Activated T-helper 9 cell treated with anti-CD3 and anti-CD28 coated beads, Interleukin-2, amount 50 U/mL, for 16 hours (primary cell): ENCODE results near the gene USP9Y.
"Not testable (repeated sequence)": the region's sequence is repeated elsewhere in the genome, so short reads cannot be mapped to it uniquely, and the experiment has no call there.

Experiments used
- DNase-seq: peaks from one replicate; pipeline ENCODE4 v3.0.0-alpha.2; 2020; ENCODE audit warnings: low read depth

USP9Y gene, protein sequence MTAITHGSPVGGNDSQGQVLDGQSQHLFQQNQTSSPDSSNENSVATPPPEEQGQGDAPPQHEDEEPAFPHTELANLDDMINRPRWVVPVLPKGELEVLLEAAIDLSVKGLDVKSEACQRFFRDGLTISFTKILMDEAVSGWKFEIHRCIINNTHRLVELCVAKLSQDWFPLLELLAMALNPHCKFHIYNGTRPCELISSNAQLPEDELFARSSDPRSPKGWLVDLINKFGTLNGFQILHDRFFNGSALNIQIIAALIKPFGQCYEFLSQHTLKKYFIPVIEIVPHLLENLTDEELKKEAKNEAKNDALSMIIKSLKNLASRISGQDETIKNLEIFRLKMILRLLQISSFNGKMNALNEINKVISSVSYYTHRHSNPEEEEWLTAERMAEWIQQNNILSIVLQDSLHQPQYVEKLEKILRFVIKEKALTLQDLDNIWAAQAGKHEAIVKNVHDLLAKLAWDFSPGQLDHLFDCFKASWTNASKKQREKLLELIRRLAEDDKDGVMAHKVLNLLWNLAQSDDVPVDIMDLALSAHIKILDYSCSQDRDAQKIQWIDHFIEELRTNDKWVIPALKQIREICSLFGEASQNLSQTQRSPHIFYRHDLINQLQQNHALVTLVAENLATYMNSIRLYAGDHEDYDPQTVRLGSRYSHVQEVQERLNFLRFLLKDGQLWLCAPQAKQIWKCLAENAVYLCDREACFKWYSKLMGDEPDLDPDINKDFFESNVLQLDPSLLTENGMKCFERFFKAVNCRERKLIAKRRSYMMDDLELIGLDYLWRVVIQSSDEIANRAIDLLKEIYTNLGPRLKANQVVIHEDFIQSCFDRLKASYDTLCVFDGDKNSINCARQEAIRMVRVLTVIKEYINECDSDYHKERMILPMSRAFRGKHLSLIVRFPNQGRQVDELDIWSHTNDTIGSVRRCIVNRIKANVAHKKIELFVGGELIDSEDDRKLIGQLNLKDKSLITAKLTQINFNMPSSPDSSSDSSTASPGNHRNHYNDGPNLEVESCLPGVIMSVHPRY (N-terminal part only)

GRCh38 chrY:12701181-12701695, at the start of gene USP9Y:
TSS of gene USP9Y (plus strand) at chrY:12701231. CDS start at chrY:12709448, 8,217 bp downstream.
- no peak for DNase-seq

GRCh38 chrY:12651621-12652036, 49.4 kb upstream of the USP9Y start:
- no peak for DNase-seq

GRCh38 chrY:12661745-12662681, 39.0 kb upstream of the USP9Y start:
- no peak for DNase-seq

DNA sequence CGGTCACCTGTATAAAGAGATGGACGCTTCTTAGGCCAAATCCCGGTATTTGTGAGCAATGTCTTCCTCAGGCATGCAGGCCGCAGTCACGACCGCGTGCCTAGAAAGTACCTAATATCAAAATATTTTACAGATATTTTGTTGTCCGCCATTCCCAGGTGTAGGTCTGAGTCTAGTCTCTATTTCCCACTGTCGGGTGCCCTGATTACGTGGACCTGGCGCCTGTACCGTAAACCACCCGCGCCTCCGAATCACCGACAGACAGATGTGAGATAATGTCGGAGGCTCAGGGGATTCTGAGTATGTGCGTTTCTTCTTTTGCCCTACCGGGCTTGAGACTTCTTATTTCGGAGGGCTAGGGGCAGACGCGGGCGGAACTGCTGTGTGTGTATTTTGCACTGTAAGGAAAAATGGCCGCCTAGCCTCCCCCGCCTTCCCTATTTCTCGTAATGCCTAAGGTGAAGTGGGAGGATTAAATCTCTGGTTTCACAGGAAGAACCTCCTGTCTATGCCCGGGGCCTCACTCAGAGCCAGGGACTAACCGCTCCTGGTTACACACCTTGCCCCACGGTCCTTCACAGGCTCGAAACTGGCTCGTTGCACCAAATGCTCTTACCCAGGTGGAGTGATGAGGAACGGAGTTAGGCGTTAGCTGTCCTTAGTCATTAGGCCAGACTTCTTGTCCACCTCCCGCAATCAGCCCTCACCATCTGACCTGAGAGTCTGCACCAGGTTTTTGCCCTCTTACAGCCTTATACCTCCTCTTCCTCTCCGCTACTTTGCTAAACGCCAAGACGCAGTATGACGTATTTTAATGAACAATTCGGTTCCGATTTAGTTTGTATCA, 38.1 kb upstream of the USP9Y start:
- DNase-seq, result no peak

- not testable (repeated sequence) for DNase-seq
Observed at GRCh38 chrY:12663845-12664244, 37.2 kb upstream of the USP9Y start.

GRCh38 chrY:12678111-12678510, 22.9 kb upstream of the USP9Y start:
- DNase-seq, result no peak

GRCh38 chrY:12681535-12681934, 19.5 kb upstream of the USP9Y start:
- DNase-seq, result no peak

- no peak for DNase-seq
Observed at GRCh38 chrY:12688337-12688736, 12.7 kb upstream of the USP9Y start.

DNA sequence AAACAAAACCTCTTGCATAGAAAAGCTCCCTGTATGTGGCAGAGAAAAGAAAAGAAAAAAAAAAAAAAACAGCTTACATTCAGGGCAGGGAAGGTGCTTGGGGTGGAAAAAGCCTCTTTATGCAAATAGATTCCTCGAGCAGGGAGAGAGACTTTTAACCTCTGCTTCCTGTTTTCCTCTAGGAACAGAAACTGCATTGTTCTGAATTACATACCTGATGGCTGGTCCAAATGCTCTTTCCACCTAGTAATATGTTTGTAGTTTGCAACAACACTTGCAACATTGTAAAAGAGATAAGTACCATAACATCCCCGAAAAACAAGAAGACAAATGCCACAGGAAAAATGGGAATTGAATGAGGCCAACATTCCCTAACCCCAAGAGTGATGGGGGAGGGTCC, 944 bp upstream of the USP9Y start:
- DNase-seq, result no peak

DNA sequence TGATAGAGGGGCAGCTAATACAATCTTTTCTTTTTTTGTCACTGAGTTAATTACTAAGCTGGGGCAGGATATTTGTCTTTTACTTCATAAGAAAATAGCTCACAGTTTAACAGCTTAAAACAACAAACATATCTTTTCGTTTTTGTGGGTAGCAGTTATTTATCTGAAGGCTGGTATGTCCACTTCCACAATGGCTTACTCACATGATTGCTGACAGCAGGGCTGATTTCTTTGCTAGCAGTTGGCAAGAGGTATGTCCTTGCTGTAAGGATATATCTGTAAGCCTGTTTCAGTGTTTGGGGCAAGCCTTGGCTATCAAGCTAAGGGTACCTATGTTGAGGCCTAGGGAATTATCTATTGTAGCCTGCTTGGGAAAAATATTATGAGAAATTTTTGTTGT, 1.1 kb downstream of the USP9Y start:
- DNase-seq, result no peak

DNA sequence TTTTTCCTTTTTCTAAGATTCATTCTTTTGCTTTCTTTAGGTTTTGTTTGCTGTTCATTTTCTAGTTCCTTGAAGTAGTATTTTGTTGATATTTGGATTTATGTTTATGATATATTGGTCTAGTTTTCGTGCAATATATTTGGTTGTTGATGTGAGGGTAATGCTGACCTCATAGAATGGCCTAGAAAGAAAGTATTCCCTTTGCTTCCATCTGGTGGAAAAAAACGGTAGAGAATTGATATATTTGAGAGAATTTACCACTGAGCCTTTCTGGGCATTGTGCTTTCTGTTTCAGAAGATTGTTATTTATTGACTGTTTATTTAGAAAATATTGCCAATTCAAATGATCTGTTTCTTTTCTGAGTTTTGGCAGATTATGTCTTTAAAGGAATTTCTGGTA, 9.4 kb downstream of the USP9Y start:
- DNase-seq, result no peak

GRCh38 chrY:12715376-12715775, 14.3 kb downstream of the USP9Y start:
- DNase-seq, result no peak

DNA sequence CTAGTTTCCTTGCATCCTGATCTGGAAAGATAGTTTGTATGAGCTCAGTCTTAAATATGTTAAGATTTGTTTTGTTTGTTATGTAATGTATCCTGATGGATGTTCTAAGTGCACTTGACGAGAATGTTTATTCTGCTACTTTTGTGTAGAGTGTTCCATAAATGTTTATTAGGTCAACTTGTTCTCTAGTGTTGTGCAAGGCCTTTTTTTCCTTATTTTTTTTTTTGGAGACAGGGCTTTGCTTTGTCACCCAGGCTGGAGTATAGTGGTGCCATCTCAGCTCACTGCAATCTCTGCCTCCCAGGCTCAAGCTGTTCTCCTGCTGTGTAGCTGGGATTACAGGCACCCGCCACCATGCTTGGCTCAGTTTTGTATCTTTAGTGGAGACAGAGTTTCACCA, 28.7 kb downstream of the USP9Y start:
- no peak for DNase-seq

GRCh38 chrY:12733625-12734024, 32.6 kb downstream of the USP9Y start:
- DNase-seq, result no peak

- DNase-seq, result no peak
Observed at GRCh38 chrY:12734051-12734450, 33.0 kb downstream of the USP9Y start.

- no peak for DNase-seq
Observed at GRCh38 chrY:12741414-12741813, 40.4 kb downstream of the USP9Y start.

DNA sequence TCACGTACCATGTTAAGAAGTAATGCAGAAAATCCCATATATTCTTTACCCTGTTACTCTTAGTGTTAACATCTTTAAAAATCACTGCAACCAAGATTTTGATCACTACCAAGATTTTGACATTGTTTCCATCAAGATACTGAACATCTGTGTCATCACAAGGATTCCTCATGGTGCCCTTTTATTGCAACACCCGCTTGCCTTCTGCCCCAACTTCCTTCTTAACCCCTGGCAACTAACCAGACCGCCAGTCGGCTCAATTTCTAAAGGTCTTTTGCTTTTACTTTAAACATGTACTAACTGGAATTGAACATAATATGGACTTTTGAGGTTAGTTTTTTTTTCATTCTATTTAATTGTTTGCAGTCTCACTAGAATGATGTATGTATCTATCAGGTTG, 41.7 kb downstream of the USP9Y start:
- no peak for DNase-seq

DNA sequence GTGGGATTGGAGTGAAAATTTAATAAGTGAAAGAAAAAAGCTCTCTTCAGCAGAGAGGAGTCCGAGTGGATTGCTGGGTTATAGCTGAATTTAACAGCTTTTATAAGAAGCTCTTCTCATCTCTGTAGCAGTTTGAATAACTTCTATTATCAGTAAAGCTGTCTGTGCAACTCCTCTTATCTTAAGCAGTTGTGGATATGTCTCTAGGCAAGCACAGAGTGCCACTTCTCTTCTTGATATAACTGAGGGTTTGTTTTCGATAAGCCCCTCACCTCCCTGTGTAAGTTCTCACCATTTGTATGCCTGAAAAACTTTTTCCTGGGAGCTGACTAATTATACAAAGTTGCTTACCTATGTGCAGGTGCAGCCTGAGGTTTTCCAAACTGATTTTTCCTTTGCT, 43.1 kb downstream of the USP9Y start:
- no peak for DNase-seq

DNA sequence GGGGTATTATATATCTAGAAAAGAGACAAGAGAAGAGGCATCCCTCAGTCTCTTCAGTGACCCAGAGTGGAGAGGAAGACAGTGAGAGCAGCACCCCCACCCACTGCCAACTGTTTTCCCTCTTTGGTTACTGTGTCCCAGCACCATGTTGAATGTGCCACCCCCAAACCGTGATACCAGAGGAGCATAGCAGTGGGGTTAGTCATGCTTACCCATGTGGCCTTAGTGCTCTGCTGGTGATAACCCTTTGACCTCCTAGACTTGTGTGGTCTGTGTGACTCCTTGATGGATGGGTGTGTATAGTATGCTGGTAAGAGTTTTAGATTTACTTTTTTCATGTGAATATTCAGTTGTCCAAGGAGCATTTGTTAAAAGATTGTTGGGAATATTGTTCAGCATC, 48.3 kb downstream of the USP9Y start:
- DNase-seq, result no peak

GRCh38 chrY:12752856-12753255, 51.8 kb downstream of the USP9Y start:
- DNase-seq, result no peak

DNA sequence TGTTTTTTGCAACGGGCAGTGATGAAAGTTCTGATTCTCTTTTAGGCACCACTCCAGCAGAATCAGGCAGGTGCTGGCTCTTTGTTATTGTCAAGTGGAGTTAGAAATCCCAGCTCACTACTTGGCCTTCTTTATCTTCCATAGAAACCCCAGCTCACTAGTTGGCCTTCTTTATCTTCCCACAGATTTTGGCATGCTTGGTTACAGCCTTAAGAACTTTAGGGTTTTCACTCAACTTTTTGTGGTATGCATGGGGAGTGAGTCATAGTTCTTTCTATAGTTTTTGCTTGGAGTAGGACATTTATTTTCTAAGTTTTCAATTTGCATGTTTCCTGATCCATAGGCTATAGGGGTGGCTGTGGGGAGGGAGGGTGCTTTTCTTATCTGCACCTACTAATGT, 55.0 kb downstream of the USP9Y start:
- DNase-seq, result no peak
